ENCODE results near the gene MACROH2A1.

The MACROH2A1 gene

GRCh38 chr5:135442431-135443160, 43.6 kb upstream of the MACROH2A1 start:
- Histone ChIP-seq H3K4me3 (ENCODE audit: insufficient read depth, low read depth, low read length) (no peak overlapping the region), H3K4me1 (ENCODE audit: control insufficient read depth, insufficient read depth, low read length) (peaks cover 22% of the 10 kb centered on the region), H3K27ac (ENCODE audit: insufficient read depth, low read depth, low read length, poor library complexity, severe bottlenecking) (no peak overlapping the region), H3K36me3 (ENCODE audit: control insufficient read depth, insufficient read depth, low read length) (no peaks in the 10 kb centered on the region), H3K27me3 (ENCODE audit: control insufficient read depth, insufficient read depth, low read length, poor library complexity, severe bottlenecking) (no peaks in the 10 kb centered on the region), H3K9me3 (ENCODE audit: control insufficient read depth, low read length) (no peaks in the 10 kb centered on the region)
- 67 to 68% methylated on average over 8 of the region's 8 CpGs for WGBS, 2 experiments

- H3K4me3 ChIP-seq (ENCODE audit: insufficient read depth, low read depth, low read length), result no peak overlapping the region
- H3K27me3 ChIP-seq (ENCODE audit: control insufficient read depth, insufficient read depth, low read length, poor library complexity, severe bottlenecking), result no peaks in the 10 kb centered on the region
- 94% methylated on average over 4 of the region's 4 CpGs for WGBS, 2 experiments
- peaks cover 22% of the 10 kb centered on the region for H3K4me1 ChIP-seq (ENCODE audit: control insufficient read depth, insufficient read depth, low read length)
- no peak overlapping the region for H3K27ac ChIP-seq (ENCODE audit: insufficient read depth, low read depth, low read length, poor library complexity, severe bottlenecking)
- H3K9me3 ChIP-seq (ENCODE audit: control insufficient read depth, low read length), result no peaks in the 10 kb centered on the region
- H3K36me3 ChIP-seq (ENCODE audit: control insufficient read depth, insufficient read depth, low read length), result no peaks in the 10 kb centered on the region
These were observed 42.9 kb upstream of the MACROH2A1 start for GRCh38 chr5:135441919-135442318.

- H3K9me3 ChIP-seq (ENCODE audit: control insufficient read depth, low read length), result no peaks in the 10 kb centered on the region
- 81 to 83% methylated on average over 11 of the region's 11 CpGs for WGBS, 2 experiments
- H3K4me1 ChIP-seq (ENCODE audit: control insufficient read depth, insufficient read depth, low read length), result peaks cover 22% of the 10 kb centered on the region
- no peak overlapping the region for H3K27ac ChIP-seq (ENCODE audit: insufficient read depth, low read depth, low read length, poor library complexity, severe bottlenecking)
- H3K4me3 ChIP-seq (ENCODE audit: insufficient read depth, low read depth, low read length), result no peak overlapping the region
- no peaks in the 10 kb centered on the region for H3K27me3 ChIP-seq (ENCODE audit: control insufficient read depth, insufficient read depth, low read length, poor library complexity, severe bottlenecking)
- H3K36me3 ChIP-seq (ENCODE audit: control insufficient read depth, insufficient read depth, low read length), result no peaks in the 10 kb centered on the region
These were observed 42.4 kb upstream of the MACROH2A1 start for GRCh38 chr5:135441350-135441831.

GRCh38 chr5:135440916-135441315, 41.9 kb upstream of the MACROH2A1 start:
- Histone ChIP-seq H3K27ac (ENCODE audit: insufficient read depth, low read depth, low read length, poor library complexity, severe bottlenecking) (no peak overlapping the region), H3K4me3 (ENCODE audit: insufficient read depth, low read depth, low read length) (no peak overlapping the region), H3K27me3 (ENCODE audit: control insufficient read depth, insufficient read depth, low read length, poor library complexity, severe bottlenecking) (no peaks in the 10 kb centered on the region), H3K36me3 (ENCODE audit: control insufficient read depth, insufficient read depth, low read length) (no peaks in the 10 kb centered on the region), H3K4me1 (ENCODE audit: control insufficient read depth, insufficient read depth, low read length) (peaks cover 22% of the 10 kb centered on the region), H3K9me3 (ENCODE audit: control insufficient read depth, low read length) (no peaks in the 10 kb centered on the region)
- 89 to 90% methylated on average over 6 of the region's 6 CpGs for WGBS, 2 experiments

- WGBS, 2 experiments, result 89 to 94% methylated on average over 11 of the region's 11 CpGs
- Histone ChIP-seq H3K9me3 (ENCODE audit: control insufficient read depth, low read length) (no peaks in the 10 kb centered on the region), H3K27ac (ENCODE audit: insufficient read depth, low read depth, low read length, poor library complexity, severe bottlenecking) (no peak overlapping the region), H3K4me1 (ENCODE audit: control insufficient read depth, insufficient read depth, low read length) (peaks cover 22% of the 10 kb centered on the region), H3K27me3 (ENCODE audit: control insufficient read depth, insufficient read depth, low read length, poor library complexity, severe bottlenecking) (no peaks in the 10 kb centered on the region), H3K36me3 (ENCODE audit: control insufficient read depth, insufficient read depth, low read length) (no peaks in the 10 kb centered on the region), H3K4me3 (ENCODE audit: insufficient read depth, low read depth, low read length) (no peak overlapping the region)
These were observed 40.5 kb upstream of the MACROH2A1 start for GRCh38 chr5:135439231-135440205.

- WGBS, 2 experiments, result 85% methylated on average over 10 of the region's 10 CpGs
- Histone ChIP-seq H3K36me3 (ENCODE audit: control insufficient read depth, insufficient read depth, low read length) (no peaks in the 10 kb centered on the region), H3K27me3 (ENCODE audit: control insufficient read depth, insufficient read depth, low read length, poor library complexity, severe bottlenecking) (no peaks in the 10 kb centered on the region), H3K4me1 (ENCODE audit: control insufficient read depth, insufficient read depth, low read length) (peaks cover 19% of the 10 kb centered on the region), H3K9me3 (ENCODE audit: control insufficient read depth, low read length) (no peaks in the 10 kb centered on the region), H3K4me3 (ENCODE audit: insufficient read depth, low read depth, low read length) (no peak overlapping the region), H3K27ac (ENCODE audit: insufficient read depth, low read depth, low read length, poor library complexity, severe bottlenecking) (no peak overlapping the region)
These were observed 39.7 kb upstream of the MACROH2A1 start for GRCh38 chr5:135438636-135439221.

- no peak overlapping the region for H3K27ac ChIP-seq (ENCODE audit: insufficient read depth, low read depth, low read length, poor library complexity, severe bottlenecking)
- H3K36me3 ChIP-seq (ENCODE audit: control insufficient read depth, insufficient read depth, low read length), result no peaks in the 10 kb centered on the region
- no peak overlapping the region for H3K4me3 ChIP-seq (ENCODE audit: insufficient read depth, low read depth, low read length)
- H3K4me1 ChIP-seq (ENCODE audit: control insufficient read depth, insufficient read depth, low read length), result peaks cover 11% of the 10 kb centered on the region
- H3K27me3 ChIP-seq (ENCODE audit: control insufficient read depth, insufficient read depth, low read length, poor library complexity, severe bottlenecking), result no peaks in the 10 kb centered on the region
- no peaks in the 10 kb centered on the region for H3K9me3 ChIP-seq (ENCODE audit: control insufficient read depth, low read length)
- WGBS, 2 experiments, result 81 to 87% methylated on average over 13 of the region's 13 CpGs
These were observed 38.9 kb upstream of the MACROH2A1 start for GRCh38 chr5:135437796-135438560.

GRCh38 chr5:135437422-135437795, 38.4 kb upstream of the MACROH2A1 start:
- WGBS, 2 experiments, result 92% methylated on average over 7 of the region's 7 CpGs
- no peak overlapping the region for H3K27ac ChIP-seq (ENCODE audit: insufficient read depth, low read depth, low read length, poor library complexity, severe bottlenecking)
- H3K36me3 ChIP-seq (ENCODE audit: control insufficient read depth, insufficient read depth, low read length), result no peaks in the 10 kb centered on the region
- no peaks in the 10 kb centered on the region for H3K27me3 ChIP-seq (ENCODE audit: control insufficient read depth, insufficient read depth, low read length, poor library complexity, severe bottlenecking)
- no peak overlapping the region for H3K4me3 ChIP-seq (ENCODE audit: insufficient read depth, low read depth, low read length)
- peaks cover 6% of the 10 kb centered on the region for H3K4me1 ChIP-seq (ENCODE audit: control insufficient read depth, insufficient read depth, low read length)
- H3K9me3 ChIP-seq (ENCODE audit: control insufficient read depth, low read length), result no peaks in the 10 kb centered on the region

- Histone ChIP-seq H3K27ac (ENCODE audit: insufficient read depth, low read depth, low read length, poor library complexity, severe bottlenecking) (no peak overlapping the region), H3K4me1 (ENCODE audit: control insufficient read depth, insufficient read depth, low read length) (peaks cover 4% of the 10 kb centered on the region), H3K27me3 (ENCODE audit: control insufficient read depth, insufficient read depth, low read length, poor library complexity, severe bottlenecking) (no peaks in the 10 kb centered on the region), H3K9me3 (ENCODE audit: control insufficient read depth, low read length) (no peaks in the 10 kb centered on the region), H3K4me3 (ENCODE audit: insufficient read depth, low read depth, low read length) (no peak overlapping the region), H3K36me3 (ENCODE audit: control insufficient read depth, insufficient read depth, low read length) (no peaks in the 10 kb centered on the region)
- 74% methylated on average over 7 of the region's 7 CpGs for WGBS, 2 experiments
These were observed 38.0 kb upstream of the MACROH2A1 start for GRCh38 chr5:135436951-135437418.
